ELF-1 (cell line): ENCODE measurements around the gene GJA3.

Experiments
- DNase-seq: peaks from one replicate; pipeline ENCODE4 v3.0.0-alpha.2; 2016; ENCODE audit warnings: low read depth, low spot score

Gene GJA3

DNA sequence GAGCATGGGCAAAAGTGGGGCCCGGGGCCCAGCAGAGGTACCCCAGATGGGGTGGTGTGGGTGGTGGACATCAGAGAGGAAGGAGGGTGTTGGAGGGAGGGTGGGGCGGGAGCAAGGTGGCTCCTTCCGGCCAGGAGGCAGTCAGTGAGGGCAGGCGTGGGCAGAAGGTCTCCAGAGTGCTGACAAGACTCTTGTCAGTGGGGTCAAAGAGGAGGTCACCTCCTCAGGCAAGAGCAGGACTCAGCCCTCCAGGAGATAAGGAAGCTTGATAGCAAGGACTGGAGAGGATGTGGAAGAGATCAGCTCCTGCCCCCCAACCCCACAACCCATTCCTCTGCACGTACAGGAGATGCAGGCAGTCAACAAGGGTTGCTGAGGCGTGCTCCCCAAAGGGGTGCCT is 9.8 kb downstream of the GJA3 start:
- DNase-seq, result no peak

DNA sequence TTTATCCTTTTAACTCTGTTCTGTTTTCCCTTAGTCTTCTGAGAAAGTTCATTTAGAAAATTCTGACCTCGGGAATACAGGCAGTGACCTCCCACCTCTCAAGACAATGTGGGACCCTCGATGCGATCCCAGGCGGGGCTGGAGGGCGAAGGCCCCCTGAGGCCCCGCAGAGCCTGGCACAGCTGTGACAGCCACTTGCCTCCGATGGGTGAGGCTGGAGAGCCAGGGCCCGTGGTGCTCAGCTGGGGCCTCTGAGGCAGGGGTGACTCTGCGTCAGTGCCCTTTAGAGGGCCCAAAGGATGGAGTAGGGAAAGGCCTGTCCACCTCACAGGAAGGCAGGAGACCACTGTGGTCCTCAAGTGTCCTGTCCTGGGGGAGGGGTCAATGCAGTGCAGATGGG is 10.3 kb downstream of the GJA3 start:
- DNase-seq, result no peak

DNA sequence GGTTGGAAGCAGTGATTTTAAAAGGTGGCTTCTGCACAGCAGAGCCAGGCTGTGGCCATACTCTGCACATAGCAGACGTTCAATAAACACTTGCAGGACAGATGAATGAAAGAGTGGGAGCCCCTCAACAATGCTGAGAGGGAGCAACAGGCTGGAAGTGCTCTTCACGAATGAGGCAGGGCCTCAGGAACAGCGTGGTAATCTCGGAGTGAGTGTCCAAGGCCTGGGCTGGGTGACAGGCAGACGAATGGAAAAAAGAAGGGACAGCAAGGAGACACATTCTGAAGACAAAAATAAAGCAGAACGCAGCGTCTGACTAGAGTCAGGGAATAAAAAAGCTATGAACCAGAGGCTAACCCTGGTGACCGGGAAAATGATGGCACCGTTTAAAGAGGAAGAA is 11.1 kb downstream of the GJA3 start:
- DNase-seq, result no peak

DNA sequence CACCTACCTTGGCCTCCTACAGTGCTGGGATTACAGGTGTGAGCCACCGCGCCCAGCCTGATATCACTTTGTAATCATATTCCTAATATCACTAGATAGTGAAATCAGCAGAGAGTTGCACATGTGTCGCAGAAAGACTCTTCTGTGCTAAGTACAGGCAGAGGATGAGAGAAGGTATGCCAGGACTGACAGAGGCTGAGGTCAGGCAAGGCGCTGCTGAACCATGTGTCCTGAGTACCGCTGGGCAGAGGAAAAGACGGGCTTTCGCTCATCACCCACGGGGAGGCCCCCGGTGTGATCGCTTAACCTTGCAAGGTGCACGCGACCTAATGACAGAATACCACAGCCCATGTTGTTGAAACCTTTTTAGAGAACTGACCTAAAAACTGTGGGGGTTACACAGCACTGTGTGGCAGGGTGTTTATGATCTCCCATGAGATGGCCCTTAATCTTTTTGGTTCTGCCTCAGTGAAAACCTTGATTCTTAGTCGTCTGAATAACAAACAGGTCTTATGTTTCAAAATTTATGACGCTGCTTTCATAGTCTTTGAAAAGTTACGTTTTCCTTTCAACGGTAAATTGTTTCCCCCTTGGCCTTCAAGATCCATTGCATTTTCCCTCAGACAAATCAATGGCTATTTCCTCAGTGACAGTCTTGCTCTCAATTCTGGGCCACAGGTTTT is 12.2 kb downstream of the GJA3 start:
- DNase-seq, result no peak

DNA sequence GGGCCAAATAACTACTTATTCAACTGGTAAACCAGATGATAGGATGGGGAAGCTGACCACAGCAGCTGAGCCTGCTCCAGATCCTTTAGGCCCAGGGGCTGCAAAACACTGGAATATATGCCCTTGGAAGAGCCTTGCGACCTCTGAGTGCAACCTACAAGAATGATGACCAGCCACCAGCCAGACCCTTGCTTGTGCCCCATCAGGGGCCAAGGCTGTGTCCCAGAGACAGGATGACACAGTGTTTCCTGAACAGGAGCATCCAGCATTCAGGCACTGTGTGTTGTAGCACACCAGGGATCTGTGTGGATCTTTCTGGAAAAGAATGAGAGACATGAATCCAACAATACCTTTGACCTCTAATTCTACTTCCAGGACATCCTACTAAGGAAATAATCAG is 14.5 kb downstream of the GJA3 start:
- no peak for DNase-seq

DNA sequence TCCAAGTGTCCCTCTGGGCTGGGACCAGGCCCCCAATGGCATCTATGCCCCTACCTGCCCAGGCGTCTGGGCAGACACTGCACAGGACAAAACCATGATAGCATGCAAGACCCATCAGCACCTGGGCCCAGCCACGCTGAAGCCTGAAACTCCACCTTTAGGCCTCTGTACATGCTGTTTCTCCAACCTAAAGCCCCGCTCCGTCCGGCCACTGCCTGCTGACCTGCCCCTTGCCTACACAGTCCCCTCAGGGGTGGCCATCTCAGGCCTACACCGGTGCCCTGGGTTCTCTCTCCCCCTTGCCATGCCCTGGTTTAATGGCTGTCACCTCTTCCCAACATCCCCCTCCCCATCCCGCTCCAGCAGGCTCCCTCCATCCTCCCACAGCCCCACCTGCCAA is 15.3 kb downstream of the GJA3 start:
- no peak for DNase-seq

DNA sequence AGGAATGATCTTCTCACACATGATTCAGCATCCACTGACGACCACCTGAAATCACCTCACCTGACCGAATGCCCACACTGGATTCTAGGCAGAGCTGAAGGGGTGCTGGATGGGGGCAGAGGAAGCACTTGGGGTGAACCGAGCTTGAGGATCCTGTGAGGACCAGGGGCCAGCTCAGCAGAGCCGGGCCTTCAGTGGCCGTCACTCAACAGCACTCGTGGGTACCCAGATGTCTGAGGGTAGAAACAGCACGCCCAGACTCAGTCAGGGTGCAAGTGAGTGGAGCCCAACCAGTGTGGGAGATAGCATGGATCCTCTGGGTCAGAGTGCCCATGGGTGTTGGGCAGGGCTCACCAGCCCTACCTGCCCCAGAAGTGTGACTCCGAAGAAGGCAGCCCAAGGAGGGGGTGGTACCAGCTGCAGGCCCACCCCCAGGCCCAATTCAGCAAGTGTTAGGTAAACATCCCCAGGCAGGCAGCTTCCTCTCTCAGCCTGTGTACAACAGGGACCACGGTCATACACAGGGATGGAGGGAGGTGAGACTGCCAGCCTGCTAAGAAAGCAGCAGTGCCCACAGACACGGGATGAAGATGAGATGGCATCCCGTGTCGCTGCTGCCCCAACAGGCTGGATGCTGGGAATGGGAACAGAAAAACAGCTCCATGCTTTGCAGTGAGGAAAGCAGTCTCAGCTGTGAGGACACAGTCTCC is 16.6 kb downstream of the GJA3 start:
- DNase-seq, result no peak

DNA sequence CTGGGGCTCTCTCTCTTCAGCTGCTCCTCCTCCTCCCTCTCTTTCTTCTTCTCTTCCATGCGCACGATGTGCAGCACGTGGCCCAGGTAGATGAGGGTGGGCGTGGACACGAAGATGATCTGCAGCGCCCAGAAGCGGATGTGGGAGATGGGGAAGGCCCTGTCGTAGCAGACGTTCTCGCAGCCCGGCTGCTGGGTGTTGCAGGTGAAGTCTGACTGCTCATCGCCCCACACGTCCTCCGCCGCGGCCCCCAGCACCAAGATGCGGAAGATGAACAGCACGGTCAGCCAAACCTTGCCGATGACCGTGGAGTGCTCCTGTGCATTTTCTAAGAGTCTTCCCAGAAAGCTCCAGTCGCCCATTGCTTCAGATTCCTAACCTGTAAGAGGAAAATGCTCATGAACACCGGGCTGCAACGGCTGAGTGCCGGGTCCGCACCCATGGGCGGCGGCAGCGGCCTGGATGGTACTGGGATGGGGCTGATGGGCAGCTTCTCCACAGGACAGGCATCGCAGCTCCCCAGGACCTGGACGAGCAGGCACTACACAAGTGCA is 17.8 kb downstream of the GJA3 start:
- no peak for DNase-seq

DNA sequence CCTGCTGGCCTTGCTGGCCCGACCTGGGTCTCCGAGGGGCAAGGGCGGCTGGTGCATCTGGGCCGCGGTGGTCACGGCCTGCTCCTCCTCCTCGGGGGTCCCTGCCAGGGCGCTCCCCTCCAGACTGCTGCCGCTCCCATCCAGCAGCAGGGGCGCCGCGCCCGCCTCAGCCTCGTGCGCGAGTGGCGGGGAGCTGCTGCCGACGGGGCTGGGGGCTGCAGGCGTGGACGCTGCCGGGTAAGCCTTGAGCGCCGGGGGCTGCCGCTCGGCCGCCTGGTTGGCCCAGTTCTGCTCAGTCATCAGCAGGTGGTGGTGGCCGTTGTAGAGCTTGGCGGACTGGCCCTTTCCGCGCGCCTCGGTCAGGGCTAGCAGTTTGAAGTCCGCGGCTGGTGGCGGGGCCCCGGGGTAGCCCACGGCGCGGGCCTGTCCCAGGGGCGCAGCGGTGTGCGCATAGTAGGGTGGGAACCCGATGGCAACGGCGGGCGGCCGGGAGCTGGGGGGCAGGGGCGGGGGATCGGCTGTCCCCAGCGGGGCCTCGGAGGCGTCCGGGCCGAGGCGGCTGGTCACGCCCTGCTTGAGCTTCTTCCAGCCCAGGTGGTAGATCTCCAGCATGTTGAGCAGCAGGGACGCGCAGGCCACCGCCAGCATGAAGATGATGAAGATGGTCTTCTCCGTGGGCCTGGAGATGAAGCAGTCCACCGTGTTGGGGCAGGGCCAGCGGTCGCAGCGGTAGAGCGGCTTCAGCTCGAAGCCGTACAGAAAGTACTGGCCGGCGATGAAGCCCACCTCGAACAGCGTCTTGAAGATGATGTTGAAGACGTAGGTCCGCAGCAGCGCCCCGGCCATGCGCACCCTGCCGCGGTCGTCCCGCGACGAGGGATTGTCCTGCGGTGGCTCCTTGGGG is 18.6 kb downstream of the GJA3 start:
- DNase-seq, result peak; percentile 20

DNA sequence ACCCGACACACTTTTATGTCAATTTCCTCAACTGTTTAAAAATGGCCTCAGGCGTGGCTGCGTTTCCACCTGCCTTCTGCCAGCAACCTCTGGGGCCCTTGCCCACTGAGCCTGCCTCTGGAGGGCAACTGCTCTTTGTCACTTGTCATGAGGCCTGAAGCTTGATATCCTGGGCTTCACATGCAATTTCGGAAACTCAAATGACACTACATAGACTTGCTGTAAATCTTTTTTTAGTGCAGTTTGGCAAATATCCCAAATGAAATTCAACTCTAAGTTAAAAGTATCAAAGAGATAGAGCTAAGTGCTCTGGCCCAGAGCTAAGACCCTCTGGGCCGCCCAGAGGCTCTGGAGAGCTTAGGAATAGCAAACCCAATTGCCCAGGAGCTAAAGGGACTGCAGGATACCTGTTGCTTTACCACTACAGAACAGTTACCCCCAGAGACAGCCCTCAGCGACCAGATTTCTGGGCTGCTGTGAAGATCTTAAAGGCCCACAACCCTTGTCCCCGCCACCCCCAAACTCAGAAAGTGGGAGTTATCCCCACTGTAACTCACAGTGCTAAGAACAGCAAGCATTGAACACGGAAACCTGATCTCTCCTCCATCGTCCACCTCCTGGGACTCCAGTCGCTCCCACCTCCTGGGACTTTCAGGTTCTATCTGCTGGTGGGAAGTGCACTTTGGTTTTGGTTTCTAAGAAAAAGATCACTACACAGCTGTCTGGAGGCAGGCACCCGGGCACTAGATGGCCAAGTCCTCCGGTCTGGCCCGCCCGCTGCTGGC is 19.4 kb downstream of the GJA3 start:
- peak; percentile 47 for DNase-seq

DNA sequence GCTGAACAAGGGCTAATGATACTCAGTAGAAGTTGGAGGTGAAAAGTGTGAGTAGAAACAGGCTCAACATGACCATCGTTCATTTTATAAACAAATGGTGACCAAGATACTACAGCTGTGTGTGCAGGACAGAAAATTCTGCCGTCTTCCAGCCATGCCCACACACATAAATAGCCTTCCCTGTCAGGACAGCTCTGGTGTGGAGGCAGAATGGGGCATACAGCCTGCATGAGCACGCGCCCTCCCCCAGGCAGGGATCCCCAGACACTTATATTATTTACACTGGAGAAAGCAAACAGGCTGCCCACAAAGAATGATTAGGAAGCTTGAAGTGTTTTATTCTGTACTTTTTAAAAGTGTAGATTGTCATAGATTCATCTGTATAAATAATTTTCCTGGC is 20.4 kb downstream of the GJA3 start:
- DNase-seq, result no peak

DNA sequence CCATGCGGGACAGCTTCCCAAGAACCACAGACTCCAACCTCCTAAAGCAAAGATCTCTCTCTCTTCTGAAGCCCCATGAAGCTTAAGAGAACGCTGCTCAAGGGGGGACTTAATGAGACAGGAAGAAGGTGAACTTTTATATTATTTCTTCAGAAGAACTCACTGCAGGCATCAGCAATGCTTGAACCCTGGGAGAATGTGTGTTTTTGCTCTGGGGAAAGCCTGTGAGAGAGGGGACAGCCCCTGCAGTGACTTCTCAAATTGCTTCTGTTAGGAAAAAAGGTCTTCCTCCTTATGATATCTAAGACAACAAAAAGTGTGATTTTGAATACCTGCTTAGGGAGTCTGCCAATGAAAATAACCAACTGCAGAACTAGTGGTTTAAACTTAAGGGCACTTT is 23.0 kb downstream of the GJA3 start:
- DNase-seq, result no peak

DNA sequence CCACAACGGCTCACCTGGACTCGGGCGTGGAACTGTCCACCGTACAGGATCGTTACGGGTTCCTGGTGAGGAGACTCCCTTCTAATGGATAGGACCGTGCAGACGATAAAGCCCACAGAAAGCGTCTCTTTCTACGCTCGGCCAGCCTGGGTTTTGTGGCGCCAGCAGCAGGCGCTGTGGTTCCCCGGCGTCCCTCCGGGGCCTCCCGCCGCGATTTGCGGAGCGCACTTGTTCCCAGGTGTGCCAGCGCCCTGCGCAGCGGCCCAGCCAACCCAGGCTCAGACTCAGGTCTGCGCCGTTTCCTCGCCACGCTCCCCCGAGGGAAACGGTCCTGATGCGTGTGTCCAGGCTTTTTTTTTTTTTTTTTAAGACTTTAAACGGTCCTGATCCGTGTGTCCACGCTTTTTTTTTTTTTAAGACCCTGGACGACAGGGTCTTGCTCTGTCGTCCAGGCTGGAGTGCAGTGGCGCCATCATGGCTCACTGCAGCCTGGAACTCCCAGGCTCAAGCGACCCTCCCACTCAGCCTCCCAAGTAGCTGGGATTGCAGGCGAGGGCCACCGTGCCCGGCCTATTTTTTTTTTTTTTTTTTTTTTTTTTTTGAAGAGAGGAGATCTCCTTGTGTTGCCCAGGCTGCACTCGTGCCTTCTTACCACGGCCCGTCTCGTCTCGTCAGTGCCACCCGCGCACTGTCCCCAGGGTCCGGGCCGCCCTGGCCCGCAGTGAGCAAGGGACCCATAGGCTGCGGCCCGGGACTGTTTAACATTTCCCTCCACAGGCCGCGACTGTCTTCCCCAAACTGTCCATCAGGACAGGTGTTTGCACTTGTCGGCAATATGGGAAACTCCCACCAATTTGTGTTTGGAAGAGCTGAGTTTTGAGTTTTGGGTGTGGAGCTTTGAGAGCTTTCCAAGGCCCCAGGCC is 23.8 kb downstream of the GJA3 start:
- peak; percentile 74 for DNase-seq

DNA sequence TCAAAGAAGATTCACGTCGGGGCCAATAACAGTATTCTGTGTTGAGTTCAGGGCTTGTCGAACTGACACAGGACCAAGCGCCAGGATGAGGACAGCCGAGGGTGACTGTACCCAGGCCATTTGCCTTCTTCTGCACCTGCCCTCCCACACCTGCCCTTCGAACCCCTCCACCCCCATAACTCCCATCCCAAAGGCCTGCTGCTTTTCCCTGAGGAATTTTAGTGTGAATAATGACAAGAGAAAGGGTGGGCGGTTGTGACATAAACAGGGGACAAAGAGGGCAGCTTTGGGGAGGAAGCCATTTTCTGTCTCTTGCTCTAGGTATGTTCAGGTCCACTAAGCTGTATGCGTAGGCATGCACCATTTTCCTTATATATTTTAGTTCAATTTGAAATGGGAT is 26.1 kb downstream of the GJA3 start:
- DNase-seq, result no peak

DNA sequence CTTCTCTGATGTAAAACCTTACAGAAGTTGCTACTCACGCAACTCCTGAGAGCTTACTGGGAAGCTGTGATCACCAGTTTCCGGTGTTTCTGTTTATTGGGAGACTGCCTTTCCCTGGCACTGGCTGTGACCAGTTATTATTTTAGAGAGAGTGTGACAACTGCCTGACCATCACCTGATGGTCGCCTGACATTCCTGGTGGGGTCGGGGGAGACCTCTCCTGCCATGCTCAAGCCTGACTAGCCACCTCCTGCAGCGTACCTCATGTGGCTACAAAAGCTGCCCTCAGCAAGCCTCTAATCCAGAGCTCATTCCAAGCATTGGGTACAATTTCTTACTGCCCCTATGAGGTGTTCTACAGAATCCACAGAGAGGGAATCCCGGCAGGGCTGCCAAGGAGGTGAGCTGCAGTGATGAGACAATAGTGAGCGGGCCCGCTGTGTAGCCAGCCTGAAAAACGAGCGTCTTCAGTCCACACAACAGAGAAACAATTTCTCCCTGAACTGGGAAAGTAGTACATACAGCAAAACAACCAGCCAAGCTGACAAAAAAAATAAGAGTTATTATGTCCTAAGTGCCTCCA is 28.7 kb downstream of the GJA3 start:
- DNase-seq, result no peak

DNA sequence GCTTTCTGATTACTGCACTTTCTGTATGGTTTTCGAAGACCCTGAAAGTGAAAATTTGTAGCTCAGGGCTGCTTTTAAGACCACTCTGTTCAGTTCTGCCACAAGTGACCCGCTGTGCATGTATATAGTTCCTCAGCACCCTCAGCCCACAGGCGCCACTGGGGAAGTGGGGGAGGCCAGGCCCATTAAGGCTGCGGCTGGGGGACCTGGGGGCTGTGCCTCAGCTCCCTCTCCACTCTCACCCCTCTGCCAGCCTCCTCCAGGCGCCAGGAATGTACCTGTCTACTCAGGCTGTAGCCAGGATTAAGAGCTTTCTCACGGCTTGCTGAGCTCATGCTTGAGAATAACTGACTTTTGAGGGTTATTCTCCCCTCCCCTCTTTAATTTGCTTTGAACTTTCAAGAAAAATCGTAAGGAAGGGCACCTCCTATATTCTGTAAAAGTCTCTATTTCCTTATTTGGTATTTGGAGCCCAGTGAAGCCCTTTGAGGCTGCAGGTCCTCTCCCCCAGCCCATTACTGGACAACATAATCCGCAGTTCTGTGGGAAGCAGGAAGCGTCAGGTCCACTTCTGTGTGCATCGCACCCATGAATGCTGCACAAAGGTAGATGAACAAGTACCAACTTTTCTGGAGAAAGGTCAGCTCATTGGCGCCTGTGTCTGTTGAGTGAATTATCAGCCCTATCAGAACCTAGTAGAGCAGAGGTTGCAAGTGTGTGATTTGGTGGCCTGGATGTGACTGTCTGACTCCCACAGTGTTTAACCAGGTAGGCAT is 29.6 kb downstream of the GJA3 start:
- DNase-seq, result no peak

DNA sequence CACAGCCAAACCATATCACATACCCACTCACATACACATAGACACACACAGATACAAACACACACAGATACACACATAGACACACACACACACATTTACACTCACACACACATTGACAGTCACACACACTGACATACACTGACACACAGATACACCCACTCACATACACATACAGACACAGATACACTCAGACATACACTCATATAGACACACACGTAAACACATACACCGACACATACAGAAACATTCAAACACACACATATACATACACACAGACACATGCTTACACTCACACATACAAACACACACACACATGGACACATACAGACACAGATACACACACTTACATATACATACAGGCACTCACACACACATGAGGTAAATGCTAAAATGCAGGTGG is 30.2 kb downstream of the GJA3 start:
- DNase-seq, result no peak

DNA sequence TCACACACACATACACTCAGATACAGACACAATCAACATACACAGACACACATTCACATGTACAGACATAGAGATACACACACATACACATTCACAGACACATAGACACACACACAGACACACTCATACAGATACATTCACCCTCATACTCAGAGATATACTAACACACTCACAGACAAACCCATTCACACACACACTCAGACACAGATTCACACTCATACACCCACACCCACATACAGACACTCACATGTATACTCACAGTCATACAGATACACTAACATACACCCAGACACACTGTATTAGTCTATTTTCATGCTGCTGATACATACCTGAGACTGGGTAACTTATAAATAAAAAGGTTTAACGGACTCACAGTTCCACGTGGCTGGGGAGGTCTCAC is 30.8 kb downstream of the GJA3 start:
- DNase-seq, result no peak

DNA sequence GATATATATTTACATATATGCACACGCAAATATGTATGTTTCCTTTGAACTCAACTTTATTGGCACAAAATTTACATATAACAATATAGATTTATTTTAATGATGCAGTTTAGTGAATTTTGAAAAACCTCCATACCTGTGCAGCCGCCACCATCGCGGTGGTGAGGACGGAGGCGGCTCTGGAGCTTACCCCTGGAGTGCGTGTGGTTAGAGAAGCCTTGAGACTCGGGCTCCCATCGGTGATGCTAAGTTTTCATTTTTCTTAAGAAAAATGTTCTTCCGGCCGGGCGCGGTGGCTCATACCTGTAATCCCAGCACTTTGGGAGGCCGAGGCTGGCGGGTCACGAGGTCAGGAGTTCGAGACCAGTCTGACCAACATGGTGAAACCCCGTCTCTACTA is 31.8 kb downstream of the GJA3 start:
- DNase-seq, result no peak
